ENCODE data around the gene ALDH1A1.

Gene ALDH1A1

GRCh38 chr9:72872718-72873117 is 80.1 kb downstream of the ALDH1A1 start:
- TF ChIP-seq FOXP2 (optimal IDR thresholded peaks at IDR 0.05; ENCODE audit: borderline replicate concordance, extremely low read depth, extremely low read length, insufficient read depth) (no peak), POLR2AphosphoS5 (IDR thresholded peaks at IDR 0.05; ENCODE audit: low read depth, low read length) (no peak), REST (IDR thresholded peaks at IDR 0.05; ENCODE audit: insufficient read depth in 1 of 2, low read depth in 2 of 2, low read length in 2 of 2) (no peak), TAF1 (IDR thresholded peaks at IDR 0.05; ENCODE audit: borderline replicate concordance, insufficient read depth, low read length) (no peak), SIN3A (IDR thresholded peaks at IDR 0.05; ENCODE audit: borderline replicate concordance, insufficient read depth, low read length) (no peak)

- TF ChIP-seq TAF1 (IDR thresholded peaks at IDR 0.05; ENCODE audit: borderline replicate concordance, insufficient read depth, low read length) (no peak), FOXP2 (optimal IDR thresholded peaks at IDR 0.05; ENCODE audit: borderline replicate concordance, extremely low read depth, extremely low read length, insufficient read depth) (no peak), SIN3A (IDR thresholded peaks at IDR 0.05; ENCODE audit: borderline replicate concordance, insufficient read depth, low read length) (no peak), POLR2AphosphoS5 (IDR thresholded peaks at IDR 0.05; ENCODE audit: low read depth, low read length) (no peak), REST (IDR thresholded peaks at IDR 0.05; ENCODE audit: insufficient read depth in 1 of 2, low read depth in 2 of 2, low read length in 2 of 2) (no peak)
These were observed 81.2 kb downstream of the ALDH1A1 start for GRCh38 chr9:72871685-72872084.

- TF ChIP-seq POLR2AphosphoS5 (IDR thresholded peaks at IDR 0.05; ENCODE audit: low read depth, low read length) (no peak), SIN3A (IDR thresholded peaks at IDR 0.05; ENCODE audit: borderline replicate concordance, insufficient read depth, low read length) (no peak), REST (IDR thresholded peaks at IDR 0.05; ENCODE audit: insufficient read depth in 1 of 2, low read depth in 2 of 2, low read length in 2 of 2) (no peak), FOXP2 (optimal IDR thresholded peaks at IDR 0.05; ENCODE audit: borderline replicate concordance, extremely low read depth, extremely low read length, insufficient read depth) (no peak), TAF1 (IDR thresholded peaks at IDR 0.05; ENCODE audit: borderline replicate concordance, insufficient read depth, low read length) (no peak)
These were observed 88.5 kb downstream of the ALDH1A1 start for GRCh38 chr9:72864327-72864726.

- TF ChIP-seq TAF1 (IDR thresholded peaks at IDR 0.05; ENCODE audit: borderline replicate concordance, insufficient read depth, low read length), result no peak
- TF ChIP-seq REST (IDR thresholded peaks at IDR 0.05; ENCODE audit: insufficient read depth in 1 of 2, low read depth in 2 of 2, low read length in 2 of 2), result no peak
These were observed 89.3 kb downstream of the ALDH1A1 start for GRCh38 chr9:72863456-72864094.
